Suprapubic skin (tissue), 4 donors: ENCODE results near the gene UQCRQ.

ENCODE experiments used
- CTCF ChIP-seq, 2 donors: fragments of 200-600 bp in 1 of 2; fragments of 450-650 bp in 1 of 2; sonication (generic) in 1 of 2; IDR thresholded peaks; one replicate each; pipeline ENCODE4 v1.5.1; 2016 to 2019; ENCODE audit warnings: antibody characterized with exemption in 2 of 2, mild to moderate bottlenecking in 1 of 2, moderate library complexity in 1 of 2
- EP300 ChIP-seq: sonication (generic); formaldehyde crosslinking; IDR thresholded peaks from one replicate; pipeline ENCODE4 v1.6.1; 2017; ENCODE audit warnings: antibody characterized with exemption
- POLR2A ChIP-seq, 2 donors: fragments of 450-650 bp; IDR thresholded peaks; one replicate each; pipeline ENCODE4 v1.6.1; 2017; ENCODE audit warnings: antibody characterized with exemption in 2 of 2, mild to moderate bottlenecking in 2 of 2, moderate library complexity in 2 of 2
- POLR2AphosphoS5 ChIP-seq, 3 donors: sonication (generic); formaldehyde crosslinking; IDR thresholded peaks; one replicate each; pipeline ENCODE4 v1.6.1; 2017; ENCODE audit warnings: antibody characterized with exemption in 3 of 3

GRCh38 chr5:132825834-132826391 lies 40.5 kb upstream of the UQCRQ start:
- no peak for TF ChIP-seq POLR2A (IDR thresholded peaks at IDR 0.05)
- TF ChIP-seq CTCF (IDR thresholded peaks at IDR 0.05), result no peak
- no peak for TF ChIP-seq EP300
- TF ChIP-seq POLR2AphosphoS5 (IDR thresholded peaks at IDR 0.05), result no peak
